ENCODE results near the gene EXOSC3.

Gene EXOSC3

DNA sequence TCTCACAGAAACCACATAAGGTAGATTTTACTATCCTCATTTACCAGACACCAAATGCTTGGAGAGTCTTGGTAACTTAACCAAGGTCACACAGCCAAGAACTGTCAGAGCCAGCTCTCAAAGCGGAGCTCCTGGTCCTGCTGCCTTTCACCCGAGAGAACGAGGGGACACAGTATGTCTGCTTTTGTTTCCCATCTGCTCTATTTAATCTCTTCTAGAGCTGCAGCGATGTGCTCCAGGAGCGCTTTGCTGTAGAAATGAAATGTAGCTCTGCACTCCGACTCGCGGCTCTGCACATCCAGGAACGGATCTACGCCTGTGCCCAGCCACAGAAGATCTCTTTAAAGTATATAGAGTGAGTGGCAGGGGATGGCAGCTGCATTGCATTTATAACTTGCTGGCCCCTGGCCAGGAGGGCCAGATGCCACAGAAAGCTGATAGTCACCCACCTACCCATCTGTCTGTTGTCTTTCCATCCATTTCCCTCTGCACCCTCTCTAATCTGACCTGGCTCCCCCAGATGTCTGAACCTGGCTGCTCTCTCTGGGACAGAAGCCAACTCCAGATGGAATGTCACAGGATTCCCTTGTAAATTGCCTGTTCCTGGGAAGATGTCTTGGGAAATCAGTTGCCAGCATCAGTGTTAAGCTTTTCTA, 52.6 kb downstream of the EXOSC3 start:
- TF ChIP-seq, protein P1, sequence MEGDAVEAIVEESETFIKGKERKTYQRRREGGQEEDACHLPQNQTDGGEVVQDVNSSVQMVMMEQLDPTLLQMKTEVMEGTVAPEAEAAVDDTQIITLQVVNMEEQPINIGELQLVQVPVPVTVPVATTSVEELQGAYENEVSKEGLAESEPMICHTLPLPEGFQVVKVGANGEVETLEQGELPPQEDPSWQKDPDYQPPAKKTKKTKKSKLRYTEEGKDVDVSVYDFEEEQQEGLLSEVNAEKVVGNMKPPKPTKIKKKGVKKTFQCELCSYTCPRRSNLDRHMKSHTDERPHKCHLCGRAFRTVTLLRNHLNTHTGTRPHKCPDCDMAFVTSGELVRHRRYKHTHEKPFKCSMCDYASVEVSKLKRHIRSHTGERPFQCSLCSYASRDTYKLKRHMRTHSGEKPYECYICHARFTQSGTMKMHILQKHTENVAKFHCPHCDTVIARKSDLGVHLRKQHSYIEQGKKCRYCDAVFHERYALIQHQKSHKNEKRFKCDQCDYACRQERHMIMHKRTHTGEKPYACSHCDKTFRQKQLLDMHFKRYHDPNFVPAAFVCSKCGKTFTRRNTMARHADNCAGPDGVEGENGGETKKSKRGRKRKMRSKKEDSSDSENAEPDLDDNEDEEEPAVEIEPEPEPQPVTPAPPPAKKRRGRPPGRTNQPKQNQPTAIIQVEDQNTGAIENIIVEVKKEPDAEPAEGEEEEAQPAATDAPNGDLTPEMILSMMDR (IDR thresholded peaks at IDR 0.05; ENCODE audit: borderline replicate concordance, insufficient read depth, low read depth, low read length) = no peak
- no peak overlapping the region for H3K4me3 ChIP-seq (ENCODE audit: low read depth, low read length)

GRCh38 chr9:37730839-37731238, 54.0 kb downstream of the EXOSC3 start:
- TF ChIP-seq, protein P1 (IDR thresholded peaks at IDR 0.05; ENCODE audit: borderline replicate concordance, insufficient read depth, low read depth, low read length) = no peak
- no peak overlapping the region for H3K4me3 ChIP-seq (ENCODE audit: low read depth, low read length)

- TF ChIP-seq, protein P1 (IDR thresholded peaks at IDR 0.05; ENCODE audit: borderline replicate concordance, insufficient read depth, low read depth, low read length) = no peak
- no peak overlapping the region for H3K4me3 ChIP-seq (ENCODE audit: low read depth, low read length)
These were observed 54.6 kb downstream of the EXOSC3 start for GRCh38 chr9:37730256-37730655.
